K562 (cell line): ENCODE data around the gene LSP1. TPM values are rescaled to one million over a fixed set of nuclear protein-coding genes. Genes with fewer than 3 reads are reported as not detected.

Experiments used
- ATAC-seq: fragments of 200-7000 bp; cut with Tn5 transposase; 3 replicates; pipeline ENCODE4 v1.9.1; 2020; ENCODE audit warnings: moderate library complexity
- BruUV-seq: library from RNA; stranded (reverse); fragments of 400-500 nt; replicated peaks from 2 replicates; lab custom pipeline; 2021; lab: Mats Ljungman, UMichigan
- CTCF ChIA-PET: fragments of 300-600 bp; formaldehyde crosslinking; extraction: SDS; loops from one replicate; lab custom pipeline; 2021; ENCODE audit warnings: low intra/inter-chr PET ratio; lab: Yijun Ruan, JAX
- POLR2A ChIA-PET: fragments of 300-600, 350-650 bp; sonication (Branson Sonifier 250); formaldehyde crosslinking; extraction: SDS; loops from one replicate; lab custom pipeline; 2021; ENCODE audit warnings: antibody characterized with exemption, inconsistent platforms; lab: Yijun Ruan, JAX
- DNase-seq, 4 experiments: peaks; one replicate each; pipeline versions ENCODE4 v3.0.0 to v3.0.0-alpha.2; 2011 to 2018; ENCODE audit warnings: low spot score in 3 of 4, mixed read lengths in 3 of 4; ENCODE audit errors: extremely low read depth in 1 of 4
- FAIRE-seq: peaks from 2 replicates; lab custom pipeline; 2011; peaks lifted over from hg19 to GRCh38; lab: Jason Lieb, UNC
- H2AFZ ChIP-seq: 2 replicates; pipeline ENCODE4 v1.6.0; 2011; ENCODE audit warnings: low read depth, low read length, control low read depth, inconsistent platforms
- H3K27ac ChIP-seq: fragments of 200-600 bp; 3 replicates; pipeline ENCODE4 v1.8.0; 2011; ENCODE audit warnings: low read depth, mild to moderate bottlenecking, control low read depth, inconsistent platforms, low read length, moderate library complexity, mixed read lengths; ENCODE audit errors: extremely low read depth
- H3K27me3 ChIP-seq, 2 experiments: fragments of 300-600 bp in 1 of 2; 2 replicates in 1 of 2; 3 replicates in 1 of 2; pipeline versions ENCODE4 v1.6.0 to v1.8.0; 2011; ENCODE audit warnings: inconsistent platforms in 2 of 2, low read length in 2 of 2, mild to moderate bottlenecking in 1 of 2, mixed read lengths in 1 of 2, moderate library complexity in 1 of 2; ENCODE audit not compliant: control insufficient read depth in 2 of 2, insufficient read depth in 2 of 2
- H3K36me3 ChIP-seq: fragments of 300-600 bp; 3 replicates; pipeline ENCODE4 v1.8.0; 2011; ENCODE audit warnings: mild to moderate bottlenecking, low read length, inconsistent platforms; ENCODE audit not compliant: control insufficient read depth, insufficient read depth
- H3K4me1 ChIP-seq, 2 experiments: fragments of 200-600 bp in 1 of 2; replicated peaks in 1 of 2; 2 replicates in 1 of 2; 3 replicates in 1 of 2; pipeline versions ENCODE4 v1.5.1 to v1.8.0; 2011; ENCODE audit warnings: inconsistent platforms in 2 of 2, low read length in 2 of 2, mild to moderate bottlenecking in 1 of 2, mixed read lengths in 1 of 2, moderate library complexity in 1 of 2; ENCODE audit not compliant: control insufficient read depth in 2 of 2, insufficient read depth in 2 of 2
- H3K4me2 ChIP-seq: 2 replicates; pipeline ENCODE4 v1.6.1; 2011; ENCODE audit warnings: low read length, control low read depth, inconsistent platforms, mixed read lengths; ENCODE audit not compliant: insufficient read depth
- H3K4me3 ChIP-seq: fragments of 200-600 bp; sonication (generic), shearing (Covaris generic); 2 replicates; pipeline ENCODE4 v1.5.1; 2016; ENCODE audit warnings: control low read depth, inconsistent platforms
- H3K79me2 ChIP-seq: fragments of 200-600 bp; 3 replicates; pipeline ENCODE4 v1.8.0; 2011; ENCODE audit warnings: low read length, inconsistent platforms; ENCODE audit not compliant: control insufficient read depth, insufficient read depth
- H3K9ac ChIP-seq, 2 experiments: 2 replicates each; pipeline versions ENCODE4 v1.6.0 to v1.6.1; 2011; ENCODE audit warnings: low read depth in 2 of 2, low read length in 2 of 2, control low read depth in 1 of 2, inconsistent platforms in 1 of 2, mild to moderate bottlenecking in 1 of 2, mixed read lengths in 1 of 2; ENCODE audit not compliant: insufficient read depth in 1 of 2
- H3K9me1 ChIP-seq: one replicate; pipeline ENCODE4 v1.6.0; 2011; ENCODE audit warnings: inconsistent platforms, mild to moderate bottlenecking, low read length, moderate library complexity; ENCODE audit not compliant: control insufficient read depth, insufficient read depth
- H3K9me3 ChIP-seq: replicated peaks from 2 replicates; pipeline ENCODE4 v1.5.1; 2011; ENCODE audit warnings: low read depth, low read length, inconsistent platforms; ENCODE audit not compliant: control insufficient read depth, insufficient read depth
- H4K20me1 ChIP-seq: replicated peaks from 2 replicates; pipeline ENCODE4 v1.6.1; 2011; ENCODE audit warnings: low read length, inconsistent platforms, mixed read lengths; ENCODE audit not compliant: control insufficient read depth, insufficient read depth
- ATF6 ChIP-seq: sonication (generic); formaldehyde crosslinking; IDR thresholded peaks from 2 replicates; pipeline ENCODE4 v1.4.0; 2020; ENCODE audit warnings: mild to moderate bottlenecking, missing genetic modification reagents
- ZBTB26 ChIP-seq: fragments of 450-650 bp; formaldehyde crosslinking; IDR thresholded peaks from 2 replicates; pipeline ENCODE4 v1.4.0; 2022; ENCODE audit warnings: missing genetic modification characterization
- WGBS: fragments of 100-300 bp; shearing (Covaris generic); methylation state at CpG from one replicate; pipeline ENCODE4 v1.1.6; 2016; ENCODE audit warnings: low coverage, mixed read lengths; ENCODE audit not compliant: insufficient coverage; ENCODE audit errors: missing lambda C conversion rate; 5-methylcytosine and 5-hydroxymethylcytosine counted together
- in situ Hi-C: fragments of 300-500 bp; cut with MboI; formaldehyde crosslinking; loops from 4 replicates; pipeline ENCODE4 v1.15.0; 2018; ENCODE audit warnings: inconsistent platforms, mixed read lengths
- intact Hi-C: fragments of 100-400 bp; cut with micrococcal nuclease; formaldehyde crosslinking; loops from 2 replicates; pipeline ENCODE4 v1.14.2; 2022
- polyA plus RNA-seq, 8 experiments: library from polyadenylated mRNA; depleted of rRNA in 4 of 8; stranded (reverse) in 5 of 8; unstranded in 3 of 8; fragments of >200 nt; fragmentation: Nextera tagmentation in 2 of 8; fragmentation: Illumina TruSeq in 1 of 8; extraction: Ambion mirVana in 2 of 8; extraction: Trizol in 1 of 8; gene quantifications; 2 replicates each; pipeline versions ENCODE4 v1.2.1 to v1.2.3, GENCODE V29; 2011 to 2014; ENCODE audit warnings: inconsistent platforms in 1 of 8, missing spikeins in 1 of 8
- total RNA-seq, 7 experiments: library from RNA; depleted of rRNA in 6 of 7; stranded (reverse); fragments of >200 nt in 6 of 7; fragmentation: Illumina TruSeq in 2 of 7; extraction: Trizol in 2 of 7; gene quantifications; 2 replicates each; pipeline versions ENCODE4 v1.2.1 to v1.2.3, GENCODE V29; 2011 to 2021; ENCODE audit warnings: low replicate concordance in 1 of 7
- TF ChIP-seq, protein P1 (sequence below): fragments of 250-450 bp; sonication (Bioruptor Pico); IDR thresholded peaks from 2 replicates; pipeline ENCODE4 v1.5.0; 2021
- TF ChIP-seq, protein P2 (sequence below), 2 experiments: fragments of 450-650 bp; IDR thresholded peaks; 2 replicates each; pipeline ENCODE4 v1.6.1; 2016

Gene LSP1
- total and polyA plus RNA-seq, 9 of the 15 experiments (the other 6 are each of a cell fraction or from before 2014, with no cell fraction given), result 0.08 to 2.9 (median 0.65) TPM; not detected in 2

- TF ChIP-seq, protein P1, sequence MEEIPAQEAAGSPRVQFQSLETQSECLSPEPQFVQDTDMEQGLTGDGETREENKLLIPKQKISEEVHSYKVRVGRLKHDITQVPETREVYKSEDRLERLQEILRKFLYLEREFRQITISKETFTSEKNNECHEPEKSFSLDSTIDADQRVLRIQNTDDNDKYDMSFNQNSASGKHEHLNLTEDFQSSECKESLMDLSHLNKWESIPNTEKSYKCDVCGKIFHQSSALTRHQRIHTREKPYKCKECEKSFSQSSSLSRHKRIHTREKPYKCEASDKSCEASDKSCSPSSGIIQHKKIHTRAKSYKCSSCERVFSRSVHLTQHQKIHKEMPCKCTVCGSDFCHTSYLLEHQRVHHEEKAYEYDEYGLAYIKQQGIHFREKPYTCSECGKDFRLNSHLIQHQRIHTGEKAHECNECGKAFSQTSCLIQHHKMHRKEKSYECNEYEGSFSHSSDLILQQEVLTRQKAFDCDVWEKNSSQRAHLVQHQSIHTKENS (CRISPR knock-in tag), result no peak
- TF ChIP-seq, protein P2, sequence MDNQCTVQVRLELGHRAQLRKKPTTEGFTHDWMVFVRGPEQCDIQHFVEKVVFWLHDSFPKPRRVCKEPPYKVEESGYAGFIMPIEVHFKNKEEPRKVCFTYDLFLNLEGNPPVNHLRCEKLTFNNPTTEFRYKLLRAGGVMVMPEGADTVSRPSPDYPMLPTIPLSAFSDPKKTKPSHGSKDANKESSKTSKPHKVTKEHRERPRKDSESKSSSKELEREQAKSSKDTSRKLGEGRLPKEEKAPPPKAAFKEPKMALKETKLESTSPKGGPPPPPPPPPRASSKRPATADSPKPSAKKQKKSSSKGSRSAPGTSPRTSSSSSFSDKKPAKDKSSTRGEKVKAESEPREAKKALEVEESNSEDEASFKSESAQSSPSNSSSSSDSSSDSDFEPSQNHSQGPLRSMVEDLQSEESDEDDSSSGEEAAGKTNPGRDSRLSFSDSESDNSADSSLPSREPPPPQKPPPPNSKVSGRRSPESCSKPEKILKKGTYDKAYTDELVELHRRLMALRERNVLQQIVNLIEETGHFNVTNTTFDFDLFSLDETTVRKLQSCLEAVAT (IDR thresholded peaks at IDR 0.05), result no peak
These were observed 79.2 kb downstream of the LSP1 start (continued) for GRCh38 chr11:1932105-1932480.

- intact Hi-C loops (no loop called here), in situ Hi-C loops (no loop called here)
- FAIRE-seq (no peak), ATAC-seq (no peak), DNase-seq (no peak)
- Histone ChIP-seq H4K20me1 (peaks cover 19% of the 10 kb centered on the region; the same call in 1 of the 2 replicates), H3K79me2 (no peaks in the 10 kb centered on the region), H3K4me2 (no peak overlapping the region), H3K9ac (no peak overlapping the region), H3K9me3 (no peaks in the 10 kb centered on the region), H3K27ac (no peak overlapping the region), H3K9me1 (no peaks in the 10 kb centered on the region), H3K4me1 (peaks cover 0 to 39% of the 10 kb centered on the region in 2 experiments; a peak in 2 of 5 replicates), H3K27me3 (peaks cover 41 to 92% of the 10 kb centered on the region in 2 experiments; a peak in 4 of 5 replicates), H2AFZ (no peak overlapping the region), H3K36me3 (no peaks in the 10 kb centered on the region), H3K4me3 (no peak overlapping the region)
- 3% methylated on average over 3 of the region's 4 CpGs for WGBS
- no TSS peak for BruUV-seq
- TF ChIP-seq ATF6 (CRISPR knock-in tag), result no peak
- TF ChIP-seq ZBTB26, result 0 out of 2 replicates have a peak, but pooled peaks have one; percentile 53
- ChIA-PET POLR2A (interaction anchor here (0.8 kb wide), 1 partner anchor 77 kb away, joined by 3 read pairs; no protein-coding TSS in a partner anchor), CTCF (no interaction called here)
These were observed 79.8 kb downstream of the LSP1 start for GRCh38 chr11:1932681-1933080.
